H1 (cell line): ENCODE data around the gene ANKLE1. TPM values are rescaled to one million over a fixed set of nuclear protein-coding genes. Genes with fewer than 3 reads are reported as not detected.

ENCODE experiments used
- BRCA1 ChIP-seq: IDR thresholded peaks from 2 replicates; pipeline ENCODE4 v1.6.1; 2012; ENCODE audit warnings: low read depth, low read length, improper control_type of control experiment
- CHD2 ChIP-seq: IDR thresholded peaks from 2 replicates; pipeline ENCODE4 v1.6.1; 2012; ENCODE audit warnings: low read length, improper control_type of control experiment
- CREB1 ChIP-seq: IDR thresholded peaks from 2 replicates; pipeline ENCODE4 v1.6.1; 2012; ENCODE audit warnings: inconsistent platforms
- EGR1 ChIP-seq: IDR thresholded peaks from 2 replicates; pipeline ENCODE4 v1.6.1; 2011; ENCODE audit warnings: low read depth, low read length, borderline replicate concordance
- JUN ChIP-seq: IDR thresholded peaks from 2 replicates; pipeline ENCODE4 v1.6.1; 2011; ENCODE audit warnings: low read depth, mild to moderate bottlenecking, improper control_type of control experiment, low read length
- PHF8 ChIP-seq: fragments of 200-600 bp; sonication (generic); conservative IDR thresholded peaks from 2 replicates; pipeline ENCODE4 v1.7.1; 2012; ENCODE audit warnings: low read depth, mild to moderate bottlenecking, inconsistent platforms, low read length, moderate library complexity
- POLR2A ChIP-seq, 2 experiments: IDR thresholded peaks; 1 replicate in 1 of 2; 2 replicates in 1 of 2; pipeline ENCODE4 v1.6.1; 2011; ENCODE audit warnings: low read depth in 2 of 2, low read length in 2 of 2, mild to moderate bottlenecking in 2 of 2; ENCODE audit errors: control extremely low read depth in 1 of 2
- RAD21 ChIP-seq, 2 experiments: IDR thresholded peaks in 1 of 2; conservative IDR thresholded peaks in 1 of 2; 2 replicates each; pipeline ENCODE4 v1.6.1; 2011; ENCODE audit warnings: low read depth in 2 of 2, low read length in 2 of 2, improper control_type of control experiment in 1 of 2, inconsistent platforms in 1 of 2, mild to moderate bottlenecking in 1 of 2, moderate library complexity in 1 of 2
- RNF2 ChIP-seq: fragments of 200-900, 300-1000 bp; sonication (generic); IDR thresholded peaks from 2 replicates; pipeline ENCODE4 v1.7.1; 2016; ENCODE audit warnings: borderline replicate concordance, low read depth, mild to moderate bottlenecking, antibody characterized with exemption, low read length; ENCODE audit not compliant: poor library complexity, severe bottlenecking; ENCODE audit errors: missing control alignments
- SIN3A ChIP-seq, 2 experiments: IDR thresholded peaks in 1 of 2; conservative IDR thresholded peaks in 1 of 2; 2 replicates each; pipeline ENCODE4 v1.6.1; 2011 to 2012; ENCODE audit warnings: low read length in 2 of 2, improper control_type of control experiment in 1 of 2, low read depth in 1 of 2, mild to moderate bottlenecking in 1 of 2
- SP2 ChIP-seq: IDR thresholded peaks from 2 replicates; pipeline ENCODE4 v1.6.1; 2012; ENCODE audit warnings: mild to moderate bottlenecking, low read length, inconsistent platforms
- SP4 ChIP-seq: IDR thresholded peaks from 2 replicates; pipeline ENCODE4 v1.6.1; 2012; ENCODE audit warnings: low read length, inconsistent platforms
- TAF7 ChIP-seq: optimal IDR thresholded peaks from 2 replicates; pipeline ENCODE3; 2011; ENCODE audit warnings: low read depth, mild to moderate bottlenecking, inconsistent platforms, low read length, moderate library complexity, borderline replicate concordance
- TBP ChIP-seq: IDR thresholded peaks from 2 replicates; pipeline ENCODE4 v1.6.1; 2011; ENCODE audit warnings: low read depth, low read length, improper control_type of control experiment
- YY1 ChIP-seq: IDR thresholded peaks from 2 replicates; pipeline ENCODE4 v1.6.1; 2011; ENCODE audit warnings: low read depth, mild to moderate bottlenecking, low read length
- polyA plus RNA-seq, 7 experiments: library from polyadenylated mRNA; depleted of rRNA in 3 of 7; stranded (reverse) in 5 of 7; unstranded in 2 of 7; fragments of >200 nt in 5 of 7; fragments of 200-250 nt in 2 of 7; gene quantifications; 1 replicate in 5 of 7; 2 replicates in 1 of 7; 4 replicates in 1 of 7; pipeline versions ENCODE4 v1.2.1 to v1.2.3, GENCODE V29; 2011 to 2013; ENCODE audit warnings: missing spikeins in 2 of 7, mixed read lengths in 2 of 7
- total RNA-seq: library from RNA; stranded (reverse); fragmentation: NEBNext Ultra II Directional; extraction: Animal tissue kit (Norgen Biotek cat#: 25700); gene quantifications from 2 replicates; pipeline ENCODE4 v1.2.1, GENCODE V29; 2021
- TF ChIP-seq, protein P1 (sequence below): IDR thresholded peaks from 2 replicates; pipeline ENCODE4 v1.6.1; 2011; ENCODE audit warnings: low read depth, mild to moderate bottlenecking, low read length; ENCODE audit not compliant: insufficient read depth

ANKLE1 gene
- total and polyA plus RNA-seq, 2 of the 8 experiments (the other 6 are each of a cell fraction or from before 2014, with no cell fraction given), result 6.1 to 9.6 TPM

DNA sequence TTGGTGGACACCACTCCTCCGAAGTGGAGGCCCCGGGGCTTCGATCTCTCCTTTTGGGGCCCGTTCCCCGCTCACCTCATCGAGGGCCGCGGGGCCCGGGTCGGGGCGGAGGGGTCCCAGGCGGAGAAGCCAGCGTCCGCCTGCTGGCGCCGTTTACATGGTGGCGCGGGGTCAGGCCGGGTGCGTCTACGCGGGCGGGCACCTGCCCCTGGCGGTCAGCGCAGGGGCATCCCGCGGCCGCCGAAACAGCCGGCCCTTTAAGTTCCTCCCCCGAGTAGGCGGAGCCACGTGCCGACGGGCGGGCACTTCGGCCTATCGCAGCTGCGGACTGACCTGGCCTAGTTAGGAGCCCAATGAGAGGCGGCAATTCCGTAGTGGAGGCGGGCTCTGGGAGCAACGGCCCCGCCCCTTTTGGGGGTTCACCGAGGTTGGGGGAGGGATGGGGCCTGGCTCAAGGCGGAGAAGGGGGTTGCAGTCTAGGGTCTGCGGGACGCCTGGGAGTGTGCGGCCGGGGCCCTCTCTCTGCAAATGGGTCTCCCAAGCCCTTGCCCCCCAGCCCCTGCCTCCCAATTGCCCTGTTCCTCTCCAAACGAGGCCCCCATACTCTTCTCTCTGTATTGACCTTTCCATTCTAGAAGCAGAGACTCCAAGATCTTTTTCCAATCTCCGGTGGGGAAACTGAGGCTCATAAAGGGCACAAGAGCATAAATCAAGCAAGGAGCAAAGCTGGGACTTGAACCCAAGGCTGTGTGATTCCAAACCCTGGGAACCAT lies 21.7 kb downstream of the ANKLE1 start, which contains the start of gene ABHD8 (continued):
- TF ChIP-seq BRCA1 (no peak), CREB1 (peak; percentile 76), TAF7 (no peak), SIN3A (conservative IDR thresholded peaks at IDR 0.05 in 1 of 2, IDR thresholded peaks at IDR 0.05 in 1 of 2; ENCODE audit: low read depth in 1 of 2, low read length in 2 of 2) (peak in 1 of 2 experiments; percentile 71; a peak in 1 of 4 replicates), SP2 (peak; percentile 74), POLR2A (IDR thresholded peaks at IDR 0.05; ENCODE audit: control extremely low read depth in 1 of 2, low read depth in 2 of 2, low read length in 2 of 2) (peak in 1 of 2 experiments; percentile 37; a peak in 2 of 3 replicates), JUN (no peak), SP4 (peak; percentile 94), RAD21 (IDR thresholded peaks at IDR 0.05 in 1 of 2, conservative IDR thresholded peaks at IDR 0.05 in 1 of 2; ENCODE audit: low read depth in 2 of 2, low read length in 2 of 2) (peak; percentile 12 to 25; a peak in 2 of 4 replicates), CHD2 (peak; percentile 89), PHF8 (no peak; the same call in 1 of the 2 replicates), TBP (peak; percentile 46; the same call in 1 of the 2 replicates), YY1 (peak; percentile 51; the same call in 1 of the 2 replicates), RNF2 (no peak), EGR1 (peak; percentile 26; the same call in 1 of the 2 replicates)
- TF ChIP-seq, protein P1, sequence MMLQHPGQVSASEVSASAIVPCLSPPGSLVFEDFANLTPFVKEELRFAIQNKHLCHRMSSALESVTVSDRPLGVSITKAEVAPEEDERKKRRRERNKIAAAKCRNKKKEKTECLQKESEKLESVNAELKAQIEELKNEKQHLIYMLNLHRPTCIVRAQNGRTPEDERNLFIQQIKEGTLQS, result 0 out of 2 replicates have a peak, but pooled peaks have one; percentile 11
- TF ChIP-seq, all 59 proteins: peak for 16
